Upper lobe of left lung (tissue), 4 donors: ENCODE results near the gene GNA12.
"Not testable (repeated sequence)": the region's sequence is repeated elsewhere in the genome, so short reads cannot be mapped to it uniquely, and the experiment has no call there.

Experiments used
- CTCF ChIP-seq, 6 experiments: fragments of 450-650 bp in 4 of 6; fragments of 200-600 bp in 2 of 6; sonication (generic) in 2 of 6; IDR thresholded peaks; one replicate each; pipeline ENCODE4 v1.5.1; 2016 to 2019; ENCODE audit warnings: antibody characterized with exemption in 6 of 6
- EP300 ChIP-seq, 4 donors: sonication (generic); formaldehyde crosslinking; IDR thresholded peaks; one replicate each; pipeline ENCODE4 v1.5.1; 2017; ENCODE audit warnings: antibody characterized with exemption in 4 of 4, control low read depth in 2 of 4
- POLR2A ChIP-seq, 4 donors: fragments of 450-650 bp; IDR thresholded peaks; one replicate each; pipeline ENCODE4 v1.5.1; 2016 to 2017; ENCODE audit warnings: antibody characterized with exemption in 4 of 4, mild to moderate bottlenecking in 2 of 4
- POLR2AphosphoS5 ChIP-seq, 2 donors: sonication (generic); formaldehyde crosslinking; IDR thresholded peaks; one replicate each; pipeline ENCODE4 v1.5.1; 2017; ENCODE audit warnings: antibody characterized with exemption in 2 of 2

GRCh38 chr7:2853552-2853951 lies 9.4 kb upstream of the GNA12 start:
- TF ChIP-seq CTCF, EP300, POLR2AphosphoS5, POLR2A (IDR thresholded peaks at IDR 0.05): not testable (repeated sequence)
